Fibroblast of pulmonary artery (primary cell): ENCODE measurements around the gene COMMD1.

Experiments used
- DNase-seq: peaks from one replicate; pipeline ENCODE4 v3.0.0-alpha.2; 2010; ENCODE audit warnings: low read depth
- H3K4me3 ChIP-seq: replicated peaks from 2 replicates; pipeline ENCODE4 v1.5.1; 2011; ENCODE audit warnings: low read depth, mild to moderate bottlenecking, control low read depth, low read length, moderate library complexity
- TF ChIP-seq, protein P1 (sequence below): IDR thresholded peaks from 2 replicates; pipeline ENCODE4 v1.5.1; 2011; ENCODE audit warnings: mild to moderate bottlenecking, control low read depth, low read length, inconsistent platforms; ENCODE audit errors: missing control alignments

COMMD1 gene

DNA sequence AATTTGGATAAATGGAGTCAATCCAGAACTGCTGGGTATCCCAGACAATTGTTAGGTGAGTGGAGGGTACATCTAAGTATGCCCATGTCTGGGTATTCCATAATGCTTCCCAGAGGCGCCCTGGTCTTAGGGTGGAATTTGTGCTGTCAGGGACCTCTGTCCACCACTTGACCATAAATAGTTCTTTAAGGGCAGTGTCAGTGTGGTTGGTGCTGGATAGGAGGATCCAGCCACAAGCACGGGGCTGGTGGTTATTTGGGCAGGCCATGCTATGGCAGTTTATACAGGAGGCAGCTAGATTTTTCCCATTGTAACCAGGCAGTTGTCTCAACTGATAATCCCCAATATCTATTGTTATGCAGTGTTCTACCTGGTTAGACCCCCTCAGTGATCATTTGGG lies 186.0 kb downstream of the COMMD1 start:
- no peak for DNase-seq
- TF ChIP-seq, protein P1, sequence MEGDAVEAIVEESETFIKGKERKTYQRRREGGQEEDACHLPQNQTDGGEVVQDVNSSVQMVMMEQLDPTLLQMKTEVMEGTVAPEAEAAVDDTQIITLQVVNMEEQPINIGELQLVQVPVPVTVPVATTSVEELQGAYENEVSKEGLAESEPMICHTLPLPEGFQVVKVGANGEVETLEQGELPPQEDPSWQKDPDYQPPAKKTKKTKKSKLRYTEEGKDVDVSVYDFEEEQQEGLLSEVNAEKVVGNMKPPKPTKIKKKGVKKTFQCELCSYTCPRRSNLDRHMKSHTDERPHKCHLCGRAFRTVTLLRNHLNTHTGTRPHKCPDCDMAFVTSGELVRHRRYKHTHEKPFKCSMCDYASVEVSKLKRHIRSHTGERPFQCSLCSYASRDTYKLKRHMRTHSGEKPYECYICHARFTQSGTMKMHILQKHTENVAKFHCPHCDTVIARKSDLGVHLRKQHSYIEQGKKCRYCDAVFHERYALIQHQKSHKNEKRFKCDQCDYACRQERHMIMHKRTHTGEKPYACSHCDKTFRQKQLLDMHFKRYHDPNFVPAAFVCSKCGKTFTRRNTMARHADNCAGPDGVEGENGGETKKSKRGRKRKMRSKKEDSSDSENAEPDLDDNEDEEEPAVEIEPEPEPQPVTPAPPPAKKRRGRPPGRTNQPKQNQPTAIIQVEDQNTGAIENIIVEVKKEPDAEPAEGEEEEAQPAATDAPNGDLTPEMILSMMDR, result no peak
- H3K4me3 ChIP-seq, result no peak overlapping the region

DNA sequence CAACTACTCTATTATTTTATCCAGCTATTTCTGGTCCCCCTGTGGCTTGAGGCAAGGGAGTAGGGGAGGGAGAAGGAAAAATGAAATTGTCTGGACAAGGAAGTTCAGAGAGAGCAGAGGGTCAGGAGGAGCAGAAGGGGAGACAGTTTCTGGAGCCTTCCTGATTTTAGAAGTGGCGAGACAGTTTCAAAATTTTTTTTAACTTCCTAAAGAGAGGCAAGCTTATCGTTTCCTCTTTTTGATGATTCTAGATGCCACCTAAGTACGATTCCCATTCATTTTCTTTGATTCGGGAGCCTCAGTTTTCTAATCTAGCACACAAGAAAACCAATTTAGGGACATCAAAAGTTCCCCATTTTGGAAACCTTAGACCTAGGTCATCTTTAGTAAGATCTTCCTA lies 193.6 kb downstream of the COMMD1 start:
- no peak overlapping the region for H3K4me3 ChIP-seq
- no peak for DNase-seq
- TF ChIP-seq, protein P1, result no peak

DNA sequence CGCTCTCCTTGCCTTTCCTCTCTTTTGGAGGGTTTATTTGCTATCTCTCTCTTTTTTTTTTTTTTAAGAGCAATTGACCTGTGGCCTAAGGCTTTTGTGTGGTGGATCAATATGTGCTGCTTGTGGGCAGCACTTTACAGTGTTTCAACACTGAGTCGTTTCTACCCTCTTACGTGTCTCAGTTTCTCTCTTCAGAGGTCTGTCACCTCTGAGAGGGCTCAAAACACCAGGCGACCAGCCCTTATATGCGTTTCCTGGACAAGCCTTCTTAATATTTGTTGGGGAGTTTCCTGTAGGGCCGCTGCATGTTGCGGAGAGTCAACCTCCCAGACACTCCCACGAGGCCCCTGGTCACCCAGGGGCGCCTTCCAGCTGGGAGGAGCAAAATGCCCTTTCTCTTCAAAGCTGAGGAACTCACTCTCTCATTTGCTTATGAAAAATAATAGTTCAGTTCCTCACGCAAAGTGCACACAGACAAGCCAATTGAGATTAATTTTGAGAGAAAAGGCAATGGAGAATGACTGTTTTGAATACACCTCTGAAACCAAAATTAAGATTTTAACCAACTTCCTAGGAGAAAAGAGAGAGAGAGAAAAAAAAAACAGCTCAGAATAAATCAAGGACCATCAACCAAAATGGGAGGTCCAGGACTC lies 194.2 kb downstream of the COMMD1 start:
- H3K4me3 ChIP-seq, result no peak overlapping the region
- TF ChIP-seq, protein P1, result no peak
- no peak for DNase-seq

DNA sequence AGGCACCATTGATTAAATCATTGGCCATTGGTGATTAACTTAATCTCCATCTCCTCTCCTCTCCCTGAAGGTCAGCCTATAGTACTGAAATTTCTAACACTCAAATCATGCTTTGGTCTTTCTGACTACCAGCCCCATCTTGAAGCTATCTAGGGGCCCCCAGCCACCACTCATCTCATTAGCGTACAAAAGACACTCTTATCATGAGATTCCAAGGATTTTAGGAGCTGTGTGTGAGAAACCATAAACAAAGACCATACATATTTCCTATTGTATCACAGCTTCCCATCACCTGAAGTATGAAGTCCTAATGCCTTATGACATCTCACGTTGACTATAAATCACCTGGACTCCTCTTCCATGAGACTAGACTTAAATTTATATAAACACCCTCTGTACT lies 196.4 kb downstream of the COMMD1 start:
- H3K4me3 ChIP-seq, result no peak overlapping the region
- TF ChIP-seq, protein P1, result no peak
- DNase-seq, result no peak

DNA sequence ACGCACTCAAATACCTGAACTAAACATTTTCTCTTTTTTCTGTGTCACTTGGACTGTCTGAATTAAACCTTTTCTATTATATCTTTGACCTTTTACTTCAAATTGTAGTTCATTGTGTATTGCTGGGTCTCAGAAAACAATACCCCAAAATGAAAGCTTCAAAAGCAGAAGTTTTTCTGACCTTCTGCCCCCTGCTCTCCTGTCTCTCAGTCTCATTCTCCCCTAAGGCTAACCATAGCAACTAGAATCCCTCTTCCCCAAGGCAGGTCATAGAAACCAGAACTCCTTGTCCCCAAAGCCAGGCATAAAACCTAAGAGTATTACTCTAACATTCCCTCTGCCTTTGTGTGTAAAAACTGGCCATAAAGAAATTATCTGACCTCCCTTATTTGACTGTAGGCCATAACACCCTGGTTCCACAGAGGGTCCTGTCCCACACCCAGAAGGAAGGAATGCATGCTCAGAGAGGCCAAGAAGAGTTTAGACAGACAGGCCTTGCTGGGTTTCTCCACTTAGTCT lies 197.0 kb downstream of the COMMD1 start:
- TF ChIP-seq, protein P1, result no peak
- no peak for DNase-seq
- H3K4me3 ChIP-seq, result no peak overlapping the region

DNA sequence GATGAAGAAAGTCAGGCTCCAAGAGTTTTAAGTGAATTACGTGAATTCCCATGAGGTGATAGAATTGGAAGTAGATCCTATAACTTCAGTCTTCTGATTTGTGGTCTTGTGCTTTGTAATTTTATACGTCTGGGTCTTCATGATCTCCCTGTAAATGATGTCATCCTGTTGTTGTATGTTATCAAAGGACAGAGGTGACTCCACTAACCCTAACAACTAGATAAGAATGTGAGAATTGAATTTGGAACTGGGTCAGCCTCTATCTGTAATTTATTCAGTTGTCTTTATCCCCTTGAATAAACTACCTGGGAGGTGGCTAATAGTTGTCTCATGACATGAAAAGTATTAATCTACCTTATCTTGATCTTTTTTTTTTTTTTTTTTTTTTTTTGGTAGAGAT lies 204.1 kb downstream of the COMMD1 start:
- TF ChIP-seq, protein P1, result no peak
- DNase-seq, result no peak
- no peak overlapping the region for H3K4me3 ChIP-seq

DNA sequence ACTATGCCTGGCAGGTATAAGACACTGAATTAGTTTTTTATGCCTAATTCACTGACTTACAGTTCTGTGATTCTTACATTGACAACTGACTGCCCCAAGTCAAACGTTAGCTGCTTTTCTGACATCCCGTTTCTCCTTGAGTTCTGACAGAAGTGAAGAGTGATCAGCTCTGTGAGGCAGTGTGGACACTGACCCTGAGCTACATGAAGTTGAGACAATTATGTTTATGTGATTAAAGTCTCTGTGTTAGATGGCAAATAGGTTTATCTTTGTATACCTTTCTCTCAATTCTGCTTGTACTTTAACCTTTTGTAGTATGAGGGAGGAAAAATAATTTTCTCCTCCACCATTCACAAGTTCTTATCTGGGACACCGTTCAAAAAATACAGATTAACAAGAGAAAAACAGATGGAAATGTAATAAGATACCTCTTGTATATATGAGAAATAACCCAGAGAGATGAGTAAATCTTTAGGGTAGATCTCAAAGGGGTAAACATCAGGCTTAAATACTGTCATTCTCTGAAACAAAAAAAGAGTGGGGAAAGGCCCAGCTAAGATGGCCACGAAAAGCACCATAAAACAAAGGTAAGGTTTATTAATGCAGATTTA lies 205.0 kb downstream of the COMMD1 start:
- no peak overlapping the region for H3K4me3 ChIP-seq
- DNase-seq, result no peak
- TF ChIP-seq, protein P1, result no peak
